GM21447 (cell line): ENCODE measurements around the gene ZNF2.
A peak's percentile ranks its signal among the peaks of the same experiment; 100 is the strongest.

ENCODE experiments used
- ATAC-seq: cut with Tn5 transposase; IDR thresholded peaks from one replicate; pipeline ENCODE4 v1.9.1; 2021; ENCODE audit not compliant: unreplicated experiment

The ZNF2 gene

DNA sequence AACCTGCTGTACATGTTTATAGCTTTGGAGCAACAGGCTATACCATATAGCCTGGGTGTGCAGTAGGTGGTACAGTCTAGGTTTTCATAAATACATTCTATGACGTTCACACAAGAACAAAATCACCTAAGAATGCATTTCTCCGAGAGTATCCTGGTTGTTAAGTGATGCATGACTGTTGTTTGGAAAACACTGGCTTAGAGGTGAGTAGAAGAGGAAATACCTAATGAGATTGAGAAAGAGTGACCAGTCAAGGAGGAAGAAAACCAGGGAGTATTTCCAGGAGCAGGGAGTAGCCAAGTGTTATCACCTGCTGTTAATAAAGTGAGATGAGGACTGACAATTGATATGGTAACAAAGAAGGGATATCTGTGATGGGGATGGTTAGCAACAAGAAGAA, 38.8 kb downstream of the ZNF2 start:
- ATAC-seq: no peak

DNA sequence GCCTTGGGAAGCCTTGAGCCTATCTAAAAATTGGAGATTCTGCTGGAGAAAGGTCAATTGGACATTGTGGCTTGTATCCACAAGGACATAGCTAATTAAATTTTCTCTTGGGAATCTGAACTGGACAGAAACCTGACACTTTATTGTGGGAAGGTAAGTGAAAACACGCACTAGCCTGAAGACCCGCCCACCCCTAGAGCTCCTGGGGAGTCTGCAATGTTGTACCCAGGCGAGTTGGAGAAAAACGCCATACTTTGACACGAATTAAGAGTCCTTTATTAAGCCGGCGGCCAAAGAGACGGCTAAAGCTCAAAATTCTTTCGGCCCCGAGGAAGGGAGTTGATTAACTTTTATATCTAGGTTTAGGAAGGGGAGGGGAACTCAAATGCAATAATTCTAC, 40.5 kb downstream of the ZNF2 start:
- no peak for ATAC-seq

DNA sequence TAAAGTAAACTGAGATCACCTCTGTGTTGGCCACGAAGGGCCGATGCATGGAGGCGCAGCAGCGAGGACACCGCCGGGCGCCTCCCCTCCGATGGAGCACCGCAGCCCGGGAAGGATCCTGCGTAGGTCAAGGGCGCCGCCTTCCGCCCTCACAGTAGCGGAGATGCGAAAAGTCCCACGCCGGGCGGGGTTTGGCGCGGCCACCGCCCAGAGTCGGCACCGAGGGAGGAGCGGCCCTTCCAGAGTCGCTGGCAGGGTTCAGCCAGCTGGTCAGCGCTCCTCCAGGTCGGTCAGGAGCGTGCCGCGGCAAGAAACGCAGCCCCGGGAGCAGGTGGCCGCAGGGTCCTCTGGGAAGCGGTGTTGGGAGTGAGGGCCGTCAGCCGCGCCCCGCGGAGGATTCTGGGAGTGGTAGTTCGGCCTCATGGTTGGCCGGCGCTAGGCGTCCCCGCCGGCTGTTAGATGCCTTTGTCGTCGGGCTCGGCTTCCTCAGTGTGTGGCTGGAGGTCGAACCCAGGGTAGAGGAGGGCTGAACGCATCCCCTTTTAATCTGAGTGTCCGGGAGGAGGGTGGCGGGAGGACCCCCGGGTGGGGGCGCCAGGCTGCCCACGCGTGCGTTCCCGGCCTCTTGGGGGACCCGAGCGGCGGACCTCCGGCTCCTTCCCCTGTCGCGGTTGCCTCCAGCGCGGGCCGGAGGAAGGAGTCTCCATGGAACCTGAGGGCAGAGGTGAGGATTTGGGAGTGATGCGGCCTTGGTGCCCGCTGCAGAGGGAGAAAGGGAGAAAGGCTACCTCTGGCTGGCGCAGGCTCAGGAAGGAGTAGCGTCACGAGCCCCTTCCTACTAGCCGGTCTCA, 41.7 kb downstream of the ZNF2 start, which contains the start of gene ZNF892:
ZNF892 (plus strand) TSS at position 411 of the 851 bp plus-strand sequence; CDS start at position 706, 295 bp downstream.
- peak; percentile 97 for ATAC-seq

DNA sequence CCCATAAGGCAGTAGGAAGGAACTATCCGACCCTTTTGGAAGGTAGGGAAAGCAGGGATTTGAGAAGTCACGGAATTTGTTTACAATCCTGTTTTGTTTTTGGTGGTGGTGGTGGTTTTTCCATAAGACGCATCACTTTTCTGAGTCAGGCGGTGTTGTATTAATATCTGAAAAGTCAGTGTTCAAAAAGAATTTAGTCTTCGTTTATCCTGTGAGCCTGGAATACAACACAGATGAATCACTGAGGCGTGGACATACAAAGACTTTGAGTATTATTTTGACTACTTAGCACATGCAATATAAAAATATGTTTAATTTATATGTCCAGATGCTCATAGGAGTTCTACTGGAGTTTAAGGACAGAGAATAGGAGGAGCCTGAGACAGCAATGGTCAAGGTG, 42.5 kb downstream of the ZNF2 start:
- ATAC-seq: no peak

DNA sequence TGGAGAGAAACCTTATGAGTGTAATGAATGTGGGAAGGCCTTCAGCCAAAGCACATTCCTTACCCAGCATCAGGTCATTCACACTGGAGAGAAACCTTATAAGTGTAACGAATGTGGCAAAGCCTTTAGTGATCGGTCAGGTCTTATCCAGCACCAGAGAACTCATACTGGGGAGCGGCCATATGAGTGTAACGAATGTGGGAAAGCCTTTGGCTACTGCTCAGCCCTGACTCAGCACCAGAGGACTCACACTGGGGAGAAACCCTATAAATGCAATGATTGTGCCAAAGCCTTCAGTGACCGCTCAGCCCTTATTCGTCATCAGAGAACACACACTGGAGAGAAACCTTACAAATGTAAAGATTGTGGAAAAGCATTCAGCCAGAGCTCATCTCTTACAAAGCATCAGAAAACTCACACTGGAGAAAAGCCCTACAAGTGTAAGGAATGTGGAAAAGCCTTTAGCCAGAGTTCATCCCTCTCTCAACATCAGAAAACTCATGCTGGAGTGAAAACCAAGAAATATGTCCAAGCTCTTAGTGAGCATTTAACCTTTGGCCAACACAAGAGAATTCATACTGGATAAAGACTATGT, 49.5 kb downstream of the ZNF2 start:
- ATAC-seq: no peak

DNA sequence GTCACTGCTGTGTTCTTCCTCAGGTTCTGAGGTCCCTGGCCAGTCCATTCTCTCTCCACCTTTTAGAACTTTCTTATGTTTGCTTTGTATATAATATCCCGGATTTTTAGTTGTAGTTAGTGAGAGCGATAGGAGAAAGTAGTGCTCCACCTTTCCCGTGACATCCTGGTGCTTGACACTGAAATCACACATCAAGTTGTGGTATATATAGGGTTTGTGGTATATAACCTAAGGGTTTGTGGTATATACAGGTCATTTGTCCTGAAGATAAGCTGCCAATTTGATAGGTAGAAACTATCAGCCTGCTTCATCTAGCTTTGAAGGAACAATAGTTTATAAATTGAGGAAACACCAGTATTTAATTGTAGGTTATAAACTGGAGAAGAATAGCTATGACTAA, 54.8 kb downstream of the ZNF2 start:
- ATAC-seq: no peak

DNA sequence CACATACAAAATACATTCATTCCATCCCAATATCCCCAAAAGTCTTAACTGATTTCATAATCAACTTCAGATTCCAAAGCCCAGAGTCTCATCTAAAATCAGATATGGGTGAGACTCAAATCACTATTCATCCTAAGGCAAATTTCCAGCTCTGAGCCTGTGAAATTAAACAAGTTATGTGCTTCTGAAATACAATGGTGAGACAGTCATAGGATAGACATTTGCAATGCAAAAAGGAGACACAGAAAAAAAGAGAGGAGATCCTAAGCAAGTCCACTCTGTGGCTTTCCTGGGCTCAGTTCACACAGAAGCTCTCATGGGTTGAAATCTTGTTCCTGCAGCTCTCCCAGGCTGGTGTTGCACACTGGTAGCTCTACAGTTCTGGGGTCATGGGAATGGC, 60.0 kb downstream of the ZNF2 start:
- ATAC-seq: no peak

DNA sequence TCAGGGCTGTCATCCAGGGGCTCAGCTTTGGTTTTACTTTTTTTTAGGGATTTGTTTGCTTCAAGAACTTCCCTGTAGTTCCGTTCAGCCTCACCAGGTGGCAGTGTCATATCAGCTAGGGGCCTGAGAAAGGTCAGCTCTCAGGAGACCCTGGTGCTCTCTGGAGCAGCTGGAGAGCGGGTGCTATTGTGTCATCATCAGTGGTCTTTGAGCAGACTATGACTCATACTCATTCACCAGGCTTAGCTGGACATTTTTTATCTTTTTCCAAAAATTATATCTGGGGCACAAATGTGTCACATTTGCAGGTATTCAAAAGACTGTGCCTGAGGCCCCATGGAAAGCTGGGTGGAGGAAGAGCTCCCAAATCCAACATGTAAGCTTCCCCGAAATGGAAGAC, 66.1 kb downstream of the ZNF2 start:
- no peak for ATAC-seq

DNA sequence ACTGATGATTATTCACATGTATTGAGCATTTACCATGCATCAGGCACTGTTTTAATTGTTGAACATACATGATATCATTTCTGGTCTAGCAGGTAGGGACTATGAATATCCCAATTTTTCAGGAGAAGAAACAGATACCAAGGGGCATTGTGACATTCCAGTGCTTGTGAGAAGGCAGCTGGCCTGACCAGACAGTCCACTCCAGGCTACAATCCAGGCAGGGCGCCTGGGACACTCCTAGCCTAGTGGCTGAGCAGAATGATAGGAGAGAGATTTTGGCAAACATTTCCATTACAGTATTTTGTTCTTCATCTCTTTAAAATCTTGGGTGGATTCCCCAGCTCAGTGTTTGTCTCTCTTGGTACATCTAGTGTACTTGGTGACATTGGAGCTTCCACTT, 66.6 kb downstream of the ZNF2 start:
- ATAC-seq: no peak
